Colon (tissue), 2 donors: ENCODE measurements around the gene ANTXR1.
"Not testable (repeated sequence)": the region's sequence is repeated elsewhere in the genome, so short reads cannot be mapped to it uniquely, and the experiment has no call there.

Experiments used
- FAIRE-seq: peaks from 2 replicates; lab custom pipeline; 2012; peaks lifted over from hg19 to GRCh38; lab: Jason Lieb, UNC
- donor health status: control.
- donor health status: control.

The ANTXR1 gene

GRCh38 chr2:69165091-69165880, 152.3 kb downstream of the ANTXR1 start:
- no peak for FAIRE-seq

GRCh38 chr2:69166465-69166811, 153.5 kb downstream of the ANTXR1 start:
- FAIRE-seq, result no peak

- FAIRE-seq, result no peak
These were observed 154.0 kb downstream of the ANTXR1 start for GRCh38 chr2:69166812-69167468.

- FAIRE-seq, result no peak
These were observed 154.5 kb downstream of the ANTXR1 start for GRCh38 chr2:69167469-69167822.

GRCh38 chr2:69168144-69168813, 155.3 kb downstream of the ANTXR1 start:
- FAIRE-seq, result no peak

- no peak for FAIRE-seq
These were observed 156.1 kb downstream of the ANTXR1 start for GRCh38 chr2:69168950-69169654.

GRCh38 chr2:69169655-69170389, 156.8 kb downstream of the ANTXR1 start:
- no peak for FAIRE-seq

- no peak for FAIRE-seq
These were observed 157.7 kb downstream of the ANTXR1 start for GRCh38 chr2:69170661-69171060.

GRCh38 chr2:69171116-69171896, 158.3 kb downstream of the ANTXR1 start:
- FAIRE-seq, result no peak

GRCh38 chr2:69171897-69172525, 159.0 kb downstream of the ANTXR1 start:
- no peak for FAIRE-seq

- FAIRE-seq, result no peak
These were observed 160.7 kb downstream of the ANTXR1 start for GRCh38 chr2:69173706-69174105.

- FAIRE-seq, result not testable (repeated sequence)
These were observed 161.2 kb downstream of the ANTXR1 start for GRCh38 chr2:69174211-69174610.

- no peak for FAIRE-seq
These were observed 163.1 kb downstream of the ANTXR1 start for GRCh38 chr2:69175790-69176715.

- FAIRE-seq, result no peak
These were observed 164.2 kb downstream of the ANTXR1 start for GRCh38 chr2:69177063-69177771.

GRCh38 chr2:69177785-69178636, 165.0 kb downstream of the ANTXR1 start:
- FAIRE-seq, result no peak

GRCh38 chr2:69178756-69179155, 165.8 kb downstream of the ANTXR1 start:
- FAIRE-seq, result no peak

GRCh38 chr2:69180227-69180626, 167.2 kb downstream of the ANTXR1 start:
- FAIRE-seq, result no peak

- FAIRE-seq, result no peak
These were observed 168.0 kb downstream of the ANTXR1 start for GRCh38 chr2:69180974-69181373.
